Breast epithelium (tissue), 3 donors: ENCODE results near the gene CLEC12A.

Source experiments
- POLR2A ChIP-seq: fragments of 450-650 bp; IDR thresholded peaks from one replicate; pipeline ENCODE4 v1.6.1; 2016; ENCODE audit warnings: antibody characterized with exemption, mild to moderate bottlenecking, moderate library complexity
- POLR2AphosphoS5 ChIP-seq, 3 donors: sonication (generic); formaldehyde crosslinking; IDR thresholded peaks; one replicate each; pipeline ENCODE4 v1.6.1; 2017; ENCODE audit warnings: antibody characterized with exemption in 3 of 3
- TF ChIP-seq, protein P1 (sequence below), 3 donors: fragments of 450-650 bp; IDR thresholded peaks; one replicate each; pipeline ENCODE4 v1.5.1; 2016 to 2017; ENCODE audit warnings: antibody characterized with exemption in 3 of 3, mild to moderate bottlenecking in 3 of 3, moderate library complexity in 3 of 3

DNA sequence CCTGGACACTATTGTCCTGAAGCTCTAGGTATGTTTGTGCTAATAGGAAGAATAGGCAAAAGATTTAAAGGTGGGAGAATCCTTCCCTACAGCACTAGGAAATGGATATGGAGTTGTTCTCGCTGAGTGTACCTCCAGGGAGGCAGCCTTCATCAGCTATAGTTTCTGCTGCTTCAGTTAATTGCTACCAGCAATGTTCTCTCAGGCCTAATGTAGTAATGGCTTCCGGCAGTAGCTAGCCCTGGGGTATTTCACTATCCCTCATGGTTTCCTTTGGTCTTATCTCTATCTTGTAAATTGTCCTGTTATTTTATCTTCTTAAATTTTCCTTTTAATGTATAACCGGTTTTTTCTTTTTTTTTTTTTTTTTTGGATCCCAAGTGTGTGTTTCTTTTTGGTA lies 9.3 kb upstream of the CLEC12A start:
- TF ChIP-seq, protein P1, sequence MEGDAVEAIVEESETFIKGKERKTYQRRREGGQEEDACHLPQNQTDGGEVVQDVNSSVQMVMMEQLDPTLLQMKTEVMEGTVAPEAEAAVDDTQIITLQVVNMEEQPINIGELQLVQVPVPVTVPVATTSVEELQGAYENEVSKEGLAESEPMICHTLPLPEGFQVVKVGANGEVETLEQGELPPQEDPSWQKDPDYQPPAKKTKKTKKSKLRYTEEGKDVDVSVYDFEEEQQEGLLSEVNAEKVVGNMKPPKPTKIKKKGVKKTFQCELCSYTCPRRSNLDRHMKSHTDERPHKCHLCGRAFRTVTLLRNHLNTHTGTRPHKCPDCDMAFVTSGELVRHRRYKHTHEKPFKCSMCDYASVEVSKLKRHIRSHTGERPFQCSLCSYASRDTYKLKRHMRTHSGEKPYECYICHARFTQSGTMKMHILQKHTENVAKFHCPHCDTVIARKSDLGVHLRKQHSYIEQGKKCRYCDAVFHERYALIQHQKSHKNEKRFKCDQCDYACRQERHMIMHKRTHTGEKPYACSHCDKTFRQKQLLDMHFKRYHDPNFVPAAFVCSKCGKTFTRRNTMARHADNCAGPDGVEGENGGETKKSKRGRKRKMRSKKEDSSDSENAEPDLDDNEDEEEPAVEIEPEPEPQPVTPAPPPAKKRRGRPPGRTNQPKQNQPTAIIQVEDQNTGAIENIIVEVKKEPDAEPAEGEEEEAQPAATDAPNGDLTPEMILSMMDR (IDR thresholded peaks at IDR 0.05) = no peak
- TF ChIP-seq POLR2AphosphoS5 (IDR thresholded peaks at IDR 0.05) = no peak
- TF ChIP-seq POLR2A = no peak
